CD4-positive, alpha-beta memory T cell (primary cell): ENCODE measurements around the gene SMS. TPM values are rescaled to one million over a fixed set of nuclear protein-coding genes. Genes with fewer than 3 reads are reported as not detected.

ENCODE experiments used
- CTCF ChIA-PET: fragments of 350-600 bp; sonication (Branson Sonifier 250); formaldehyde crosslinking; loops from one replicate; lab custom pipeline; 2021; ENCODE audit warnings: inconsistent platforms; ENCODE audit not compliant: partially characterized antibody; lab: Charles Lee
- POLR2A ChIA-PET: fragments of 350-600 bp; sonication (Branson Sonifier 250); formaldehyde crosslinking; loops from one replicate; lab custom pipeline; 2021; ENCODE audit not compliant: partially characterized antibody; lab: Charles Lee
- DNase-seq, 5 donors: peaks; one replicate each; pipeline versions ENCODE4 v3.0.0 to v3.0.0-alpha.2; 2020 to 2022; ENCODE audit warnings: mixed read lengths in 1 of 5
- H3K27ac ChIP-seq: one replicate; pipeline ENCODE4 v1.7.0; 2013; ENCODE audit warnings: low read depth, low read length
- H3K27me3 ChIP-seq: 2 replicates; pipeline ENCODE4 v1.7.0; 2013; ENCODE audit warnings: mild to moderate bottlenecking, low read length, moderate library complexity; ENCODE audit not compliant: insufficient read depth
- H3K36me3 ChIP-seq: 2 replicates; pipeline ENCODE4 v1.7.0; 2013; ENCODE audit warnings: mild to moderate bottlenecking, low read length, moderate library complexity; ENCODE audit not compliant: insufficient read depth
- H3K4me1 ChIP-seq: 2 replicates; pipeline ENCODE4 v1.7.0; 2013; ENCODE audit warnings: mild to moderate bottlenecking, low read length, moderate library complexity; ENCODE audit not compliant: insufficient read depth
- H3K4me3 ChIP-seq, 2 donors: one replicate each; pipeline ENCODE4 v1.7.0; 2013; ENCODE audit warnings: low read length in 2 of 2, mild to moderate bottlenecking in 1 of 2
- H3K9me3 ChIP-seq, 2 donors: one replicate each; pipeline ENCODE4 v1.7.0; 2013; ENCODE audit warnings: low read length in 2 of 2, control low read depth in 1 of 2; ENCODE audit not compliant: control insufficient read depth in 1 of 2
- H3K27ac Mint-ChIP-seq, 7 donors: one replicate each; pipeline ENCODE4 v1.8.0; 2020 to 2021; ENCODE audit warnings: mixed read lengths in 7 of 7, mild to moderate bottlenecking in 6 of 7, inconsistent platforms in 3 of 7, moderate library complexity in 3 of 7
- H3K27me3 Mint-ChIP-seq, 2 donors: one replicate each; pipeline ENCODE4 v1.8.0; 2020 to 2021; ENCODE audit warnings: mixed read lengths in 2 of 2
- H3K36me3 Mint-ChIP-seq, 2 donors: one replicate each; pipeline ENCODE4 v1.8.0; 2020 to 2021; ENCODE audit warnings: mixed read lengths in 2 of 2, inconsistent platforms in 1 of 2, mild to moderate bottlenecking in 1 of 2
- H3K4me1 Mint-ChIP-seq, 4 donors: one replicate each; pipeline ENCODE4 v1.8.0; 2020 to 2021; ENCODE audit warnings: mixed read lengths in 4 of 4, mild to moderate bottlenecking in 1 of 4
- H3K4me3 Mint-ChIP-seq, 8 donors: one replicate each; pipeline ENCODE4 v1.8.0; 2020 to 2021; ENCODE audit warnings: mixed read lengths in 8 of 8, mild to moderate bottlenecking in 7 of 8, moderate library complexity in 6 of 8, inconsistent platforms in 3 of 8
- H3K9me3 Mint-ChIP-seq, 8 donors: one replicate each; pipeline ENCODE4 v1.8.0; 2020 to 2021; ENCODE audit warnings: mixed read lengths in 8 of 8, mild to moderate bottlenecking in 5 of 8, inconsistent platforms in 3 of 8, moderate library complexity in 1 of 8
- intact Hi-C: fragments of 100-400 bp; cut with micrococcal nuclease; formaldehyde crosslinking; loops from one replicate; pipeline ENCODE4 v1.15.1; 2023
- polyA plus RNA-seq, 2 donors: library from polyadenylated mRNA; unstranded; fragments of 300-500 nt; fragmentation: Illumina TruSeq; gene quantifications; one replicate each; pipeline ENCODE4 v1.2.3, GENCODE V29; 2021
- total RNA-seq, 2 experiments: library from RNA; stranded (reverse); gene quantifications; one replicate each; pipeline ENCODE4 v1.2.3, GENCODE V29; 2021

SMS gene
- total and polyA plus RNA-seq, 4 experiments from 2014 or later = 28.0 to 74.7 (median 39.8) TPM

DNA sequence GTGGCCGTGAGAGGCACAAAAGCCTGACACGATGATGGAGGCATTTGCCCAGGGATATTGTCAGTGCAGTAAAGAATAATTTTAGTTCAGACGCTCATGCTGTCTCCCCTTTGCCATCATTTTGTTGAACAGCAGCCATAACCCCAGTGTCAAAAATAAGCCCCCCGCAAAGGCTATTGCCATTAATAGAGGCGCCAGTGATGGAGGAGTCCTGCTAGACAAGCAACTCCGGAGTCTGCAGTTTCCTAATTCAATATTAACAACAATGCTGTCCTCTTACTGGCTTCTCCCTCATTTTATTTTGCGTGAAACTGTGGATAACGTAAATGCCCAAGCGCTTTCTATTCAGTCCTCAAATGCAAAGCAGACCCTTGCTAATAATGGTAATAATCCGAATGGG, 603 bp upstream of the SMS start:
- no peaks in the 10 kb centered on the region for H3K27me3 Mint-ChIP-seq
- POLR2A ChIA-PET = no interaction called here
- intact Hi-C loops = loop anchor here (1.0 kb wide), 1 partner anchor 101 kb away; the partner anchor contains the start of gene MBTPS2

DNA sequence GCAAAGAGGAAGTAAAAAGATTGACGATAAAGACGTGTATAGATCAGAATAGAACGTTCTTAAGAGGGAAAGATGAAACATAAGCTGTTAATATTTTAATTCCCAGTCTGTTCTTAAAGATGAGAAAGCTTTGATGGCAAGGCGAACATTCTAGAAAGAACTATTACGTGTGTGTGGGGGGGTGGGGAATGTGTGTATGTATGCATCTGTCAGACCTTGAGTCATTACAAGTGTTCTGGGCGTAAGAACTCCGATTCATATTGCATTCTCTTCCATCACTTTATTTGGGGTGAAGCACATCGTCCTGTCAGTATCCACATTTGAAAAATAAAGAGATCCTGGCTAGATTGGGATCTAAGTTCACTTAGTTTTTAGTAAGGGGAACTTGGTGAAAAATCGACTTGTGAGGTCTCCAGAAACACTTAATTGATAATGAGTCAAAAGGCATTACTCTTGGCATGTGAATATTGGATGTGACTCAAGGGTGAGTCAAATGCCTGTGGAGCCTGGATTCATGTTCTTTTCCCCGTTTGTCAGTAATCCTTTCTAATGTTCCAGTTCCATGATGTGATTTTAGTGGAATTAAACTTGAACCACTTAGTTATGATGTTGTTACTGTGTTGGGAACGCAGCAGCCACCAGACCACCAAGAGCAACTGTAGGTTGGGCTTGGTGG, 3.1 kb downstream of the SMS start:
- H3K4me1 ChIP-seq = peaks cover 26% of the 10 kb centered on the region
- ChIA-PET CTCF (interaction anchor here (1.4 kb wide), 1 partner anchor 29 kb away, joined by 3 read pairs; no protein-coding TSS in a partner anchor), POLR2A (no interaction called here)
- H3K4me3 ChIP-seq = no peak overlapping the region
- Mint-ChIP-seq H3K27ac (peak overlapping the region in 3 of 7 donors; percentile 14 to 60 (median 18)), H3K27me3 (no peaks in the 10 kb centered on the region), H3K4me3 (peak overlapping the region; percentile 2 to 81 (median 34)), H3K4me1 (peaks cover 22 to 50% (median 37%) of the 10 kb centered on the region in 4 donors), H3K36me3 (peaks cover 0 to 5% of the 10 kb centered on the region in 2 donors), H3K9me3 (no peaks in the 10 kb centered on the region)
- H3K9me3 ChIP-seq = no peaks in the 10 kb centered on the region
- H3K27ac ChIP-seq = no peak overlapping the region
- H3K27me3 ChIP-seq = no peaks in the 10 kb centered on the region
- intact Hi-C loops = no loop called here
- no peaks in the 10 kb centered on the region for H3K36me3 ChIP-seq
- no peak for DNase-seq

More for the DNA sequence above, 603 bp upstream of the SMS start:
- Mint-ChIP-seq H3K4me3 (peak overlapping the region; percentile 69 to 86 (median 82)), H3K4me1 (peaks cover 12 to 24% (median 19%) of the 10 kb centered on the region in 4 donors), H3K36me3 (peaks cover 0 to 5% of the 10 kb centered on the region in 2 donors), H3K27ac (peak overlapping the region; percentile 28 to 93 (median 76)), H3K9me3 (no peaks in the 10 kb centered on the region)
- Histone ChIP-seq H3K4me1 (peaks cover 20% of the 10 kb centered on the region), H3K27me3 (no peaks in the 10 kb centered on the region), H3K4me3 (peak overlapping the region in 1 of 2 donors; percentile 14), H3K36me3 (no peaks in the 10 kb centered on the region), H3K27ac (peak overlapping the region; percentile 47), H3K9me3 (no peaks in the 10 kb centered on the region)
- CTCF ChIA-PET = no interaction called here
- no peak for DNase-seq

DNA sequence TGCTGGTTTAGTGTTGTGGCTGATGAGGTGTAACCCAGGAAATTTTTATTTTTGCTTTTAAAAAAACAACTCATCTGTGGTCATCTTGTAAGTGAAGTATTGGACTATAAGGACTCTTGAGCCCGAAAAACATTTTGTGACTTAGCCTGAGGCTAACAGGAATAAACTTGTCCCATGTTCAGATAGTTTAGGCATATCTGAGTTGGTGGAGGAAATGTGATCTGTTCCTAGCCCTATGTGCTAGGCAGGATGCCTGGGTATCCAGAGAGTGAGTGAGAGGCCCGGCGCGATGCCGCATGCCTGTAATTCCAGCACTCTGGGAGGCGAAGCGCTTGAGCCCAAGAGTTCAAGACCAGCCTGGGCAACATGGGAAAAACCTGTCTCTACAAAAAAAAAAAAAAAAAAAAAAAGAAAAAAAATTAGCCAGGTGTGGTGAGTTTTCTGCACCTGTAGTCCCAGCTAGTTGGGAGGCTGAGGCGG, 3.7 kb downstream of the SMS start:
- intact Hi-C loops = no loop called here

DNA sequence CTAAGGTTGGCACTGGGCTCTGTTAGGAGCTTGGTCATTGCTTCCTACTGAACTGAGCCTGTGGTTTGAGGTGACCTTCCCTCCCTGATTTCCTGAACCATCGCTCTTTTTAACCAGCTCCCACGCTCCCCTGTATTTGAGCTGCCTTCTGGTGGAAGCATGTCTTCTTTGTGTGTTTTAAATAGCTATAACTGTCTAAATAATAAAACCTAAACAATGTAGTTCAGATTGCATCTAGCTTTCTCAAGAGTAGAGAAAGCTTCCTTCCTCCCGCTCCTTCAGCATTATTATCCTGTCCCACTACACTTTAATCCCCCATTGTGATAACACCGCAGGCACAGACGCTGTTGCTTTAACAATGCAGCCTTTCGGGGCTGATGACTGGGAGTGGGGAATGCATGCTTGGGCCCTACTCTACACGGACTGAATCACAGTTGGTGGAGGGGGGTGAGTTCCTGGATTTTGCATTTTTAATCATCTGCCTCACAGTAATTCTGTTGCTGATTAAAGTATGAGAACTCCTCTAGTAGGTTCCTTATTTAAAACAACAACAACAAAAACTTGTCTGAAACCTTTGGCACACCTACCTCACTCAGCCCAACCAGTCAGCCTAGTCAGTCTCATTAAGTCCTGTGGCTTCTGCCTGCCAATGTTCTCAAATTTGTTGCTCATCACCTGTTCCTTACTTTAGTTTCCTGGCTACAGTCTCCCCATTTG, 6.6 kb downstream of the SMS start:
- Histone ChIP-seq H3K27ac (no peak overlapping the region), H3K4me3 (no peak overlapping the region), H3K9me3 (no peaks in the 10 kb centered on the region), H3K27me3 (no peaks in the 10 kb centered on the region), H3K36me3 (no peaks in the 10 kb centered on the region), H3K4me1 (peaks cover 23% of the 10 kb centered on the region)
- H3K9me3 Mint-ChIP-seq = peaks cover 0 to 2% (median 0%) of the 10 kb centered on the region in 8 donors
- no peak for DNase-seq
- H3K4me1 Mint-ChIP-seq = peaks cover 22 to 70% (median 39%) of the 10 kb centered on the region in 4 donors
- H3K27ac Mint-ChIP-seq = peak overlapping the region in 3 of 7 donors; percentile 15 to 31 (median 17)
- no peaks in the 10 kb centered on the region for H3K27me3 Mint-ChIP-seq
- peak overlapping the region in 2 of 8 donors; percentile 13 to 54 for H3K4me3 Mint-ChIP-seq
- H3K36me3 Mint-ChIP-seq = peaks cover 0 to 4% of the 10 kb centered on the region in 2 donors
- POLR2A ChIA-PET = no interaction called here
- CTCF ChIA-PET = no interaction called here
- intact Hi-C loops = no loop called here

More for the DNA sequence above, 3.7 kb downstream of the SMS start:
- no peak overlapping the region for H3K27ac Mint-ChIP-seq
- H3K36me3 ChIP-seq = no peaks in the 10 kb centered on the region
- H3K4me3 ChIP-seq = no peak overlapping the region
- no peaks in the 10 kb centered on the region for H3K9me3 ChIP-seq
- H3K9me3 Mint-ChIP-seq = no peaks in the 10 kb centered on the region
- no peaks in the 10 kb centered on the region for H3K27me3 Mint-ChIP-seq
- no peak for DNase-seq
- H3K27me3 ChIP-seq = no peaks in the 10 kb centered on the region
- ChIA-PET CTCF (no interaction called here), POLR2A (interaction anchor here (0.5 kb wide), 1 partner anchor 15 kb away, joined by 3 read pairs; no protein-coding TSS in a partner anchor)
- no peak overlapping the region for H3K27ac ChIP-seq
- peaks cover 22 to 52% (median 38%) of the 10 kb centered on the region in 4 donors for H3K4me1 Mint-ChIP-seq
- no peak overlapping the region for H3K4me3 Mint-ChIP-seq
- H3K4me1 ChIP-seq = peaks cover 26% of the 10 kb centered on the region
- H3K36me3 Mint-ChIP-seq = peaks cover 0 to 5% of the 10 kb centered on the region in 2 donors

DNA sequence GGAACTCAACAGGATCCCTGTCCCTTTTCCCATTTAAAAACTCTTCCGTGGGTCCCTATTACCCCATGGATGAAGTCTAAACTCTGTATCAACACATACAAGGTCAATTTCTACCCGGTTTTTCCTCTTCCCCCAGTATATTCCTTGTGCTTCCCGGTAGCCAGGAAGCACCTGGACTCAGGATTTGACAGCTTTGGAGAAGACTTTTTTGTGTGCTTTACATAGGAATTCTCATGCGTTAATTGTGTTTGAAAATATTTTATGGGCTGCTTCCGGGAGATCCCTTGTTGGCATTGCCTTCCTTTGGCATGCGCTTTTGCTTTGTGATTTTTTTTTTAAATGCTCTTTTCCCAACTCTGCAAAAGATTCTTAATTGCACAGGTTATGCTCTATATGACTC, 7.2 kb downstream of the SMS start:
- Mint-ChIP-seq H3K4me1 (peaks cover 19 to 64% (median 35%) of the 10 kb centered on the region in 4 donors), H3K27me3 (no peaks in the 10 kb centered on the region), H3K27ac (no peak overlapping the region), H3K4me3 (peak overlapping the region in 1 of 8 donors; percentile 54), H3K36me3 (peaks cover 0 to 2% of the 10 kb centered on the region in 2 donors), H3K9me3 (peaks cover 0 to 2% (median 0%) of the 10 kb centered on the region in 8 donors)
- no peaks in the 10 kb centered on the region for H3K27me3 ChIP-seq
- H3K4me3 ChIP-seq = no peak overlapping the region
- intact Hi-C loops = no loop called here
- no peak overlapping the region for H3K27ac ChIP-seq
- peaks cover 18% of the 10 kb centered on the region for H3K4me1 ChIP-seq
- POLR2A ChIA-PET = no interaction called here
- CTCF ChIA-PET = no interaction called here
- H3K9me3 ChIP-seq = no peaks in the 10 kb centered on the region
- H3K36me3 ChIP-seq = no peaks in the 10 kb centered on the region
- DNase-seq = no peak

DNA sequence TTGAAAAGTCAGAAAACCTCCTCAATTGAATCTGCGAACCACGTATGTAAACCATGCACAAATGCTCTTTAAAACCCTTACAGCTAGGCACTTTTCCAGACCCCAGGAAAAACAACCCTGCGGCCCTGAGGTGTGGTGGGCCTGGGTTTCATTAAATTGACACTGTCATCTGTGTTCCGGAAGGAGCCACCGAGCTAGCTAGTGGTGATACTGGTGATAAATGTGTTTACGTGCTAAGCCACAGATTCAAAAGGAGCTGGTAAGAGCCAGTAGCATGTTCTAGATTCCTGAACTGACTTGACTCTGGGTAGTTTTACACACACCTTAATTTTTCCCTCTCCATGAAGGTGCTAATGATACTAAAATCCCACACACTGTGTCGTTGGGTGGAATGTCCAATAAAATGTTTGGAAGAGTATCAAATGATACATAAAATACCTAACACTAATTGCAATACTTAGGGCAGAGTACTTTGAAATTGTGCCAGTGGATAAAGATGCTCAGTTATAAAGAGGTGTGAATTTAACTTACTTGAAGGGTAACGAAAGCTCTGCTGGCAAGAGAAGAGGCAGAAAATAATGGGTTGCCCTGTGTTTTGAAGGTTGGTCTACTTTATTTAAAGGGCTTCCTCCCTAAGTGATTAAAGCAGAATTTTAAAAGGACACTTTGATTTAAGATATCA, 8.5 kb downstream of the SMS start:
- intact Hi-C loops = no loop called here
- CTCF ChIA-PET = interaction anchor here (1.1 kb wide), 1 partner anchor 36 kb away, joined by 3 read pairs; no protein-coding TSS in a partner anchor

More for the DNA sequence above, 8.5 kb downstream of the SMS start:
- no peak for DNase-seq
- no peaks in the 10 kb centered on the region for H3K9me3 ChIP-seq
- H3K4me1 Mint-ChIP-seq = peaks cover 13 to 61% (median 32%) of the 10 kb centered on the region in 4 donors
- H3K4me1 ChIP-seq = peaks cover 7% of the 10 kb centered on the region
- peaks cover 0 to 2% (median 0%) of the 10 kb centered on the region in 8 donors for H3K9me3 Mint-ChIP-seq
- H3K4me3 Mint-ChIP-seq = no peak overlapping the region
- no peaks in the 10 kb centered on the region for H3K27me3 Mint-ChIP-seq
- no peaks in the 10 kb centered on the region for H3K36me3 ChIP-seq
- no peaks in the 10 kb centered on the region for H3K27me3 ChIP-seq
- H3K36me3 Mint-ChIP-seq = peaks cover 0 to 2% of the 10 kb centered on the region in 2 donors
- H3K4me3 ChIP-seq = no peak overlapping the region
- POLR2A ChIA-PET = no interaction called here
- H3K27ac Mint-ChIP-seq = peak overlapping the region in 1 of 7 donors; percentile 2
- no peak overlapping the region for H3K27ac ChIP-seq
